ENCODE data around the gene SF1.

Gene SF1

DNA sequence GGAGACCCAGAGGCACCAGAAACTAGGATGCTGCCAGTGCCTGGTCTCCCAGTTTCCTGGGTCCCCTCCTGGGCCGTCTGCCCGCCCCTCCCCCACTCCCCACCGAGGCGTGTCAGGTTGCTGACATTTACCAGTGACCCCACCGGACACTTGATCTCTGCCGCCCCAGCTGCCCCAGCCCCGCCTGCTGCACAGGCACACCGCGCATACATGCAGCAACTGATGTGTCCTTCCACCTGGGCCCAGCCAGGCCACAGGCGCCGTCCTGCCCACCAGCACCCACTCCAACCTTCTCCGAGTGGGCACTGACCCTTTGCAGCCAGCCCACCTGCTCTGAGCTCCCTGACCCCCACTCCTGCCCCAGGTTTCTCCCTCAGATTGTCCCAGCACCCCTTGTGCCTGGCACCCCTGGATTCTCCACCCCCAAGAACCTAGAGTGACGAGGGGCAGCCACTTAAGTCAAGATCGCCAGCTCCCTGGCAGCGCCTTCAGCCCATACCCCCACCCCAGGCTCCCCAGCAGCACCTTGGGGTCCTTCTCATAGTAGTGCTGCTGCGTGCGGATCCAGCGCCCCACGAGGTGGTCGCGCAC is 19.1 kb downstream of the SF1 start:
- TF ChIP-seq, protein P1, sequence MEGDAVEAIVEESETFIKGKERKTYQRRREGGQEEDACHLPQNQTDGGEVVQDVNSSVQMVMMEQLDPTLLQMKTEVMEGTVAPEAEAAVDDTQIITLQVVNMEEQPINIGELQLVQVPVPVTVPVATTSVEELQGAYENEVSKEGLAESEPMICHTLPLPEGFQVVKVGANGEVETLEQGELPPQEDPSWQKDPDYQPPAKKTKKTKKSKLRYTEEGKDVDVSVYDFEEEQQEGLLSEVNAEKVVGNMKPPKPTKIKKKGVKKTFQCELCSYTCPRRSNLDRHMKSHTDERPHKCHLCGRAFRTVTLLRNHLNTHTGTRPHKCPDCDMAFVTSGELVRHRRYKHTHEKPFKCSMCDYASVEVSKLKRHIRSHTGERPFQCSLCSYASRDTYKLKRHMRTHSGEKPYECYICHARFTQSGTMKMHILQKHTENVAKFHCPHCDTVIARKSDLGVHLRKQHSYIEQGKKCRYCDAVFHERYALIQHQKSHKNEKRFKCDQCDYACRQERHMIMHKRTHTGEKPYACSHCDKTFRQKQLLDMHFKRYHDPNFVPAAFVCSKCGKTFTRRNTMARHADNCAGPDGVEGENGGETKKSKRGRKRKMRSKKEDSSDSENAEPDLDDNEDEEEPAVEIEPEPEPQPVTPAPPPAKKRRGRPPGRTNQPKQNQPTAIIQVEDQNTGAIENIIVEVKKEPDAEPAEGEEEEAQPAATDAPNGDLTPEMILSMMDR (conservative IDR thresholded peaks at IDR 0.05; ENCODE audit: low read depth, low read length), result no peak
- DNase-seq (ENCODE audit: low read depth), result no peak
- peak overlapping the region; percentile 38 for H3K4me3 ChIP-seq (ENCODE audit: low read length)

DNA sequence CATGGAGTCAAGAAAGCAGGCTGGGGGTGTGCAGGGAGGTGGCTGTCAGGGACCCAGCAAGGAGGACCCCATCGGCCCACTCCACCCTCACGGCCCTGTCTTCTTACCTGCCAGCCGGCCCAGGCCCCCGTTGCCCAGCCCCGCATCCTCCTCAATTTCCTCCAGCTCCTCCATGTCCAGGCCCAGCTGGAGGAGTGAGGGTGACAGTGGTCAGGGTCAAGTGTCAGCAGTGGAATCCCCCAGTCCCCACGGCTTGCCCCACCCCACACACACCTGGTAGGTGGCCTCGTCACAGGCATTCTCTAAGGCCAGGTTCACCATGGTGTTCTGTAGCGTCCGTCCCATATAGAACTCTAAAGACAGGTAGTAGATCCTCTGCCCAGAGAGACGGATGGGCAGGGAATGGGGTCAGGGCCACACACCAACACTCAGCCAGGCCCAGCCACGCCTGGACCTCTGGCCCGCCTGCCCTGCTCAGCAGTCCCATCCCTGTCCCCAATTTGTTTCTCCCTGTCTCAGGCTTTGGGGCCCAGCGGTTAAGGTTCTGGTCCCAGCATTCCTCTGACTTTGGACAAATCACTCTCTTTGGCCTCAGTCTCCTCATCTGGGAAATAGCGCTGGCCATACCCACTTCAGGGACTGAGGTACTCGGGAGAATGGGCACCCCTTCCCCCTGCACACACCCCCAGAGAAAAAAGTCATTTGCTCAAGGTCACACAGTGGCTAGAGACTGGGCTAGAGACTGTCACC is 19.8 kb downstream of the SF1 start:
- DNase-seq (ENCODE audit: low read depth), result no peak
- TF ChIP-seq, protein P1 (conservative IDR thresholded peaks at IDR 0.05; ENCODE audit: low read depth, low read length), result no peak
- peak overlapping the region; percentile 38 for H3K4me3 ChIP-seq (ENCODE audit: low read length)

DNA sequence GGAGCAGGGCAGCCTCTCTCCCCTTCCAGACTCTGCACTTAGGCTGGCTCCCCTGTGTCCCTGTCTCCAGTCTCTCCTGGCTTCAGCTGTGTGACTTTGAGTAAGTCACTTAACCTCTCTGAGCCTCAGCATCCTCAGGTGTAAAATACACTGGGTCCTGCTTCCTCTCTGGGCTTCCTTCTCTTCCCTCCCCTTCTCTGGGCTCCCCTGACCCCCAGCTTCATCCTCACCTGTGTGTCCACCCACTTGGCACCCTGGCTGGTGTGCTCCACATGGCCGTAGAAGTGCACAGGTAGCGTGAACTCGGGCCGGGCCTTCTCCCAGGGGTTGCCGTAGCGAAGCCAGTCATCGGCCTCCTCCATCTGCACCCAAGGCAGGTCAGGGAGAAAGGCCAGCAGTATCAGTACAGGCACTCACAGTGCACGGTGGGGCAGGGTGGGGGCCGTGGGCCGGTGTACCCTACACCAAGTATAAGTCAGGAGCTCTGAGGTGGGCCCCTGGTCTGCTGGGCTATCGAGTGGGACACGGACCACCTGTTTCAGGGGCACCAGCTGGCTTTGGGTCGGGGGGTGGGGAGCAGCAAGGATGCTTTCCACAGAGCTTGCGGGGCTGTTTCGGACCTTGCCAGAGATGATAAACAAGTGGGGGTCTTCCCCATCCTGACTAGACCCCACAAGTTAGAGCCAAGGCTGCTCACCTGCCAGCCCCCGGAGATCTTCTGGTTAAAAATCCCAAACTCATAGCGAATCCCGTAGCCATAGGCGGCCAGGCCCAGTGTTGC is 20.6 kb downstream of the SF1 start:
- TF ChIP-seq, protein P1 (conservative IDR thresholded peaks at IDR 0.05; ENCODE audit: low read depth, low read length), result no peak
- no peak overlapping the region for H3K4me3 ChIP-seq (ENCODE audit: low read length)
- DNase-seq (ENCODE audit: low read depth), result no peak

DNA sequence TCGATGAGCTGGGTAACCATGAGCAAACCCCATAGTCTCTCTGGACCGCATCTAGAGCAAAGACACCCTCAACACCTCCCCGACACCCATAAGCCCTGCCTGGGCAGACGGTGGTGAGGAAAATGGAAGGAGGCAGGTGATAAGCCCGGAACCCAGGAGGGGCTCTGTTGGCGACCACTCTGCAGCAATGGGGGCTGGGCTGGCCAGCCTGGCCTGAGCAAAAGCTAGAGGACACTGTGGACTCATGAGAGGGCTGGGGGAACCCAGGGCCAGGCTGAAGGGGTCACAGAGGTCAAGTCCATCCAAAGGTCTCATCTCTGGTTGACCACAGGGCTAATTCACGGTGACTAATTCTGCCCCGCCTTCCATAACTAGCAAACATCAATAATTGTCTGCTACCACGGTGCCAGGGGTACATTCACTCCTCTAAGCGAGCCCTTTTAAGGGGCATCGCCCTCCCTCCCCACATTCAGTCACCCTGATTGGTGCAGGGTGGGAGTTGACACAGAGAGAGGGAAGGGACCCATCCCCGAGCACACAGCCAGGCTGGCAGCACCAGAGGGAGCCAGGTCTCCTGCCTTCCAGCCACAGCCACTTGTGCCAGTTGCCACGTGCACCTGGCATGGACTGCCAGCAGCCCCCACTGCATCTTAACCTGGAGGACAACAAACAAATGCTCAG is 22.5 kb downstream of the SF1 start:
- no peak overlapping the region for H3K4me3 ChIP-seq (ENCODE audit: low read length)
- TF ChIP-seq, protein P1 (conservative IDR thresholded peaks at IDR 0.05; ENCODE audit: low read depth, low read length), result no peak
- DNase-seq (ENCODE audit: low read depth), result no peak

DNA sequence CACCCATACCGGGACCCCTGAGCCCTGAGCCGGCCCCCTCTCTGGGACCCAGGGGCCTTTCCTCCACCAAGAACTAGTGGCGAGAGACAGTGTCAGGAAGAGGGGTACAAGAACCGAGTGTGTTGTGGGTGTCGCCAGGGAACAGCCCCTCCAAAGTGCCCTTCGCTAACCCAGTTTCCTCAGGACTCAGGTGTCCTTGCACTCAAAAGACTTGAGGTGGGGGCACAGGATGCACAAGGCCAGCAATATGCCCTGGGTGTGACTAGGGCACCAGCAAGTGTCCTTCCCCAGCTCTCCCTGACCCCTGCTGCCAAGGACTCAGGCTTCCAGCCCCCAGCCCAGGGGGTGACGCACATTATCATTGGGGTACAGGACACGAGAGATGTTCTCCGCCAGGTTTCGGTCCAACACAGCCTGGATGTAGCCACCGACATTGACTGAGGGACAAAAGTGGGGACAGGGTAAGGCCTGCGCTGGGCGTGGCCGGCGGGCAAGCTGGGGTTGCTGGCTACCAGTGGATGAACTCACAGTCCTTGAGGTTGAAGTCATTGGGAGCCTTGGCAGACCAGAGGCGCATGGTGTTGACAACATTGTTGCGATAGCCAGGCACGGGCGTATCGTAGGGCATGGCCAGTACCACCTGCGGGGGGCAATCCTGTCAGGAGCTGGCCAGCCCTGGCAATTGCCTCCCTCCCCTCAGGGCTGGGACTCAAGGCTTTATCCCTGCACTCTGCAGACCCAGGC is 23.3 kb downstream of the SF1 start:
- DNase-seq (ENCODE audit: low read depth), result no peak
- TF ChIP-seq, protein P1 (conservative IDR thresholded peaks at IDR 0.05; ENCODE audit: low read depth, low read length), result no peak
- H3K4me3 ChIP-seq (ENCODE audit: low read length), result no peak overlapping the region

DNA sequence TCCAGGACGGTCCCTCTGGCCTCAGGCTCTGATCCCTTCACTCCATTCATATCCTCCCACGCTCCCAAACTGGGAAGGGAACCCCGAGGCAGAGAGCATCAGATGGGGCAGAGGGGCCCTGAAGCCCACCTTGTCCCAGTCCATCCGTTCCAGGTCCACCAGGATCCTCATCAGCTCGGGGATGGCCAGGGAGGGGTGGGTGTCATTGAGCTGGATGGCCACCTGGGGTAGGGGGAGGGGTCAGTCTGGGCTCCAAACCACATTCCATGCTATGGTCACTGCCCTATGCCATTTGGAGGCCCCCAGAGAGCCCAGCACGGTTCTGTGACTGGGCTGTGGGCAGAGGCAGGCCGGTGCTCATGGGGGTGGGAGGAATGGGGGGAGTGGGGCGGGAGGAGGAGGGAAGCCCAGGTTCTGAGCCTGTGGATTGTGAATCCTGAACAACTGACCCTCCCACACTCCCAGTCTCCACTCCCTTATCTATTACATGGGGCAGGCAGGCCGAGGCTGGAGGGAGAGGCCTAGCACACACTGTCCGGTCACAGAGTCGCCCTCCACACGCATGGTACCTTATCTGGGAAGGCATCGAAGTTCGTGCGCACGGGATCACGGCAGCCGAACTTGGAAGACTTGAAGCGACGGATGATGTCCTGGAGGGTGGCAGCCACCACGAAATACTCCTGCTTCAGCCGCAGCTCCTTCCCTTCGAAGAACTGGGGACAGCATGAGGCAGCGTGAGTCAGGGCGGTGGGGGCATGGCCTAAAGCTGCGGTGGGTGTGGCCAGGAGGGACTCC is 24.0 kb downstream of the SF1 start:
- no peak for DNase-seq (ENCODE audit: low read depth)
- H3K4me3 ChIP-seq (ENCODE audit: low read length), result no peak overlapping the region
- TF ChIP-seq, protein P1 (conservative IDR thresholded peaks at IDR 0.05; ENCODE audit: low read depth, low read length), result no peak
